Caki2 (cell line): Measurements from ENCODE around the gene C6orf89. TPM values are rescaled to one million over a fixed set of nuclear protein-coding genes. Genes with fewer than 3 reads are reported as not detected.
"Not testable (repeated sequence)": the region's sequence is repeated elsewhere in the genome, so short reads cannot be mapped to it uniquely, and the experiment has no call there.

ENCODE experiments used
- DNase-seq: peaks from one replicate; pipeline ENCODE4 v3.0.0-alpha.2; 2015; ENCODE audit warnings: low read depth
- in situ Hi-C: cut with HindIII; loops from 2 replicates; pipeline ENCODE4 v1.10.0; 2016; ENCODE audit warnings: low sequenced_read_pairs, low pct_unique_long_range_greater_than_20kb, mixed read lengths
- total RNA-seq: library from RNA; depleted of rRNA; stranded (reverse); fragments of >200 nt; shearing (Covaris generic); gene quantifications from 2 replicates; pipeline ENCODE4 v1.2.3, GENCODE V29; 2014; ENCODE audit warnings: low replicate concordance

Gene C6orf89
- total RNA-seq, 1 experiment from 2014 or later, result 25.0 TPM

DNA sequence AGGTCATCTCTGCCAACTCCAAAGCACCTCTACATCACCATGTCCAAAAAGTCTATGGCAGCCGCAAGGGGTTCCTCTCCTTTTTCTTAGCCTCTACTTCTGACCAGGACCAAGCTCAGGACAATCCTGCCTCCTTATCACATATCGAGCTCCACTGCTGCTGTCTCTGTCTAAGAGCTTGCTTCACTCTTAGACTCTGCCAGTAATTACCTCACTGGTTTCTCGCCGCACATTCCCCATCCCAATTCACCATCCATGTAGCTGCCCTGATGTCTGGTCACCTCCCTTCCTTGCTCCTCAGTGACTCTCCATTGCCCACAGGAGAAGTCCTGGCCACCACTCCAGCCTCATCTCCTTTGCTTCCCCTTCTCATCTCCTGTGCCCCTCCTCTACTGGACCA, 44.7 kb downstream of the C6orf89 start:
- DNase-seq, result no peak
- in situ Hi-C loops, result no loop called here

DNA sequence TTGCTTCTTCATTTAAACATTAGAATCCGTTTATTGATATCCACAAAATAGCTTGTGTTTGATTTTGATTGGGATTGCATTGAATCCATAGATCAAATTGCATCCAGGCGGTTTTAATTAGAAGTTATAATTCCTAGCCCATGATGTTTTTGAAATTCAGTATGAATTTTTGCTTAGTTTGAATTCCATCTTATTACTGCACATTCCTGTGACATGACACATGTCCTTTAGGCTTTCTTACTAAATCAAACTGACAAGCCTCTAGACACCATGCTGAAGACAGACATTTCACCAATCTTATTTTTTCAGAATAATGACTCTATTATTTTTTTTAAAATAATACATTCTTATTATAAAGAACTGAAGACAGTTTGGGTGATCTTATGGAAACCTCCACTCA, 47.4 kb downstream of the C6orf89 start:
- DNase-seq, result no peak
- in situ Hi-C loops, result no loop called here

DNA sequence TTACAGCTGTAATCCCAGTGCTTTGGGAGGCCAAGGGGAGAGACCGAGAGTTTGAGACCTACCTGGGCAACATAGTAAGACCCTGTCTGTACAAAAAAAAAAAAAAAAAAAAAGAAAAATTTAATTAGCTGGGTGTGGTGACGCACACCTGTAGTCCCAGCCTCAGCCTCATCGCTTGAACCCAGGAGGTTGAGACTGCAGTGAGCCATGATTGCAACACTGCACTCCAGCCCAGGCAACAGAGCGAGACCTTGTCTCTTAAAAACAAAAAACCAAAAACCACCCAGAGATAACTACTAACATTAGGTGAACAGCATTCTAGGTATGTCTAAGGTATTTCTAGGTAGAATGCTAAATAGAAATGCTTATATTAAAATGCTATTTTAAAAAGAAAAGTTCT, 47.8 kb downstream of the C6orf89 start:
- no peak for DNase-seq
- in situ Hi-C loops, result no loop called here

DNA sequence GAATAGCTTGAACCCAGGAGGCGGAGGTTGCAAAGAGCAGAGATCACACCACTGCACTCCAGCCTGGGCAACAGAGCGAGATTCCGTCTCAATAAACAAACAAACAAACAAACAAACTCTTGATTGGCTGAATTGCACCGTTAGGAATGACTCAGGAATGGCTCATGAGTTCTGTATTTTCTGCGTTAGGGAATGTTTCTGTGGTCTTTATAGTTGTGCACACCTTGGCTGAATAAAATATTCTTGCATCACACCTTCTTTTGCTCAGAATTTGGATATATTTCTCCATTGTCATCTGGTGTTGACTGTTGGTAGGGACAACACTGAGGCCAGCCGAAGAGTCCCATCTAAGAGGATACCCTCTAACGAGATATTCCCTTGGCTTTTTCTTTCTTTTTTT, 49.1 kb downstream of the C6orf89 start:
- in situ Hi-C loops, result no loop called here
- DNase-seq, result no peak

DNA sequence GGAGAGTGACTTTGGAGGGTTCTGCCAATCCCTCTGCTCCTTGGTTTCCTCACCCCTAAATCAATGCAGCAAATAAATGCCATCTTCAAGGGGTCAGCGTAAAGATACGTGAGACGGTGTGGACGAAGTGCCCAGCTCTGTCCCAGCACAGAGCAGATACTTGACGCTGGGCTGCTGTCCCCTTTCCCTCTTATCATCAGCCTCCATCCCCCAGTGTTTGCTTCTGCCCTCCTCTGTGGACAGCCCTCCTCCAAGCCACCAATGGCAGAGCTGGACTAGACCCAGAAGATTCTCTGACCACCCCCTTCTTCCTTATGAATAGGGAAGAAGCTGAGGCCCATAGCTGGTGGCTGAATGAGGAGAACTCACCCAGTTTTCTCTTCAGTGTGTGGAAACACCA, 51.1 kb downstream of the C6orf89 start:
- in situ Hi-C loops, result no loop called here
- no peak for DNase-seq

DNA sequence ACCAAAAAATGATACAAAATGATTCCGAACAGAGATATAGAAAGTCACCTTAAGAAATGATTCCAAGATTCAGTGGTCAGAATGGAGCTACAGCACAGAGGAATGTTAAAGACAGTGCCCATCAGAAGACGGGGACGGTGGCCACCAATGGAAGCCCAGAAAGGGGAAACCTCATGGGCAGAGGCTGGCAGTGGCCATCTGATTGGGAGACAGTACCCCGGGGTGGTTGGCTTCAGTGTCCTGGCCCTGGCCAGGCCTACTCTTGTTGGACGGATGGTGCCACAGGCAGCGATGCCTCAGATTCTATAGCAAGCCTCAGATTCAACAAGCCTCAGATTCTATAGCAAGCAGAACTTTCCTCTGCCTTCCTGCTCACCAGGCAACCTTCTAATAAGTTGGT, 52.1 kb downstream of the C6orf89 start:
- no peak for DNase-seq
- in situ Hi-C loops, result no loop called here

DNA sequence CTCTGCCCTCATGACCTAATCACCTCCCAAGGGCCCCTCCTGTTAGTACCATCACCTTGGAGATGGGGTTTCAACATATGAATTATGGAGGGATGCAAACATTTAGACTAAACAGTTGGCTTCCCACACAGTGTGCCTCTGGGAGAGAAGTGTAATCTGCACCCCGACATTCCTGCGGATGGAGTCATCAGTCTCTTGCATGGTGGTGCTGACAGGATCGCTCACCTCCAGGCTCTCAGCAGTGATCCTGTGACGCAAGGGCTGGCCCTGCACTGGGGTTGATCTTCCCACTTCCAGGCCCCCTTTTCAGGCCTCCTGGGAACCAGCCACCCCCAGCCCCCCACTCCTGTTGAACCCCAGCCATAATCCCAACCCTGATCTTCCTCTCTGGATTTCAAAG, 52.8 kb downstream of the C6orf89 start:
- no peak for DNase-seq
- in situ Hi-C loops, result no loop called here

DNA sequence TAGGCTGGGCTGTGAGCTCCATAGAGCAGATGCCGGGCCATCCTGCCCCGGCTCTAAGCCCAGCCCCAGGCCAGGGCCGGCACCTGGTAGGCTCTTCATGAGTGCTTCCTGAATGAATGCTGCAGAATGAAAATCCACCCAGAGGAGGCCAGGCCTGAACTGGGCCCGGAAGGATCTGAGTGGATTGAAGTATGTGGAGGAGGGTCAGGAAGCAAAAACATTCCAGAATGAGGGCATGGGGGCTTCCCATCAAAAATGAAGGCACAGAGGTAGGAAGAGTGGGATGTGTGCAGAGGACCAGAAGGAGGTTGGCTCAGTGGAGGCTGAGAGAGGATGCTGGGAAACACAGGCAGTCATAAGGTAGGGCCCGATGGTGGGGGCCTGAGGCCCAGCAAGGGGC, 53.3 kb downstream of the C6orf89 start:
- in situ Hi-C loops, DNase-seq: not testable (repeated sequence)

DNA sequence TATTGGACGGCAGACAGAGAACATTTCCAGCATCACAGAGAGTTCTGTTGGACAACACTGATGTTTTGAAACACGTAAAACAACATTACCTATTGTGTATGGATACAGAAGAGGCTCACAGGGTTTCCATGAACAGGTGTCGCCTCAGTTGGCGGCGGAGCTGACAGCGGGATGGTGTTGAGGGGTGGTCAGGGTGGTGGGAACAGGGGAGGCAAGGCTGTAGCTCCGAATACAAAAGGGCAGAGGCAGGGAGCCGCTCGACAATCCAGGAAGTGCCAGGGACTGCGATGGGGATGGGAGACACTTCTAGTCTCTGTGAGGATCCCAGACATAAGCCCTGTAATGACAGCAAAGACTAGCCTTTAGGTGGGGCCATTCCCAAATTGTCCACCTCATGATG, 54.3 kb downstream of the C6orf89 start:
- in situ Hi-C loops, result no loop called here
- no peak for DNase-seq

DNA sequence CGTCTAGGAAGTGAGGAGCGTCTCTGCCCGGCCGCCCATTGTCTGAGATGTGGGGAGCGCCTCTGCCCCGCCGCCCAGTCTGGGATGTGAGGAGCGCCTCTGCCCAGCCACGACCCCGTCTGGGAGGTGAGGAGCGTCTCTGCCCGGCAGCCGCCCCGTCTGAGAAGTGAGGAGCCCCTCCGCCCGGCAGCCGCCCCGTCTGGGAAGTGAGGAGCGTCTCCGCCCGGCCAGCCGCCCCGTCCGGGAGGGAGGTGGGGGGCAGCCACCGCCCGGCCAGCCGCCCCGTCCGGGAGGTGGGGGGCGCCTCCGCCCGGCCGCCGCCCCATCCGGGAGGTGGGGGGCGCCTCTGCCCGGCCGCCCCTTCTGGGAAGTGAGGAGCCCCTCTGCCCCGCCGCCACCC, 55.8 kb downstream of the C6orf89 start:
- DNase-seq, result not testable (repeated sequence)

DNA sequence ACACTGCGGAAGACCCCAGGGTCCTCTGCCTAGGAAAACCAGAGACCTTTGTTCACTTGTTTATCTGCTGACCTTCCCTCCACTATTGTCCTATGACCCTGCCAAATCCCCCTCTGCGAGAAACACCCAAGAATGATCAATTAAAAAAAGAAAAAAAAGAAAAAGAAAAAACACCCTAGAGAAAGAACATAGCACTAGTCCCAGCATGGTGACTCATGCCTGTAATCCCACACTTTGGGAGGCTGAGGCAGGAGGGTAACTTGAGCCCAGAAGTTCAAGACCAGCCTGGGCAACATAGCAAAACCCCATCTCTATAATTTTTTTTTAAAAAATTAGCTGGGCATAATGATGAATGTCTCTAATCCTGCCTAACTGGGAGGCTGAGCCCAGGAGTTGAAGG, 56.6 kb downstream of the C6orf89 start:
- in situ Hi-C loops, DNase-seq: not testable (repeated sequence)

More for the DNA sequence above, 55.8 kb downstream of the C6orf89 start:
- in situ Hi-C loops, result not testable (repeated sequence)

DNA sequence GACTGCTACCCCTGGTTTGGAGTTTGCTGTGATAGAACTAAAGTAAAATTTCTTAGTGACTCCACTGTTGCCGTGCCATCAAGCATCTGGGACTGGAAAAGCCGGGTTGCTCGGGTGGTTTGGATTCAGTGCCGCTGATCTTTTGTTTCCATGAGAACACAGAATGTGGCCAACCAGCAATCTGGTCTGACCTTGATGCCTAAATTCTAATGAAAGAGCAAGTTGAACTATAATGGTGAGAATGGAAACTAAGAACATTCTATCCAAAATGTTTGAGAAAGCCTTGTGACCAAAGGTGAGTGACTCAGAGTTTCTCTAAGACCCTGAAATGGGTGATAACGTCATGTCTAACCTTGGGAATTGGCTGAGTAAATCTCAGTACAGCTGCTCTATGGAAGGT, 58.9 kb downstream of the C6orf89 start:
- no peak for DNase-seq
- in situ Hi-C loops, result no loop called here

DNA sequence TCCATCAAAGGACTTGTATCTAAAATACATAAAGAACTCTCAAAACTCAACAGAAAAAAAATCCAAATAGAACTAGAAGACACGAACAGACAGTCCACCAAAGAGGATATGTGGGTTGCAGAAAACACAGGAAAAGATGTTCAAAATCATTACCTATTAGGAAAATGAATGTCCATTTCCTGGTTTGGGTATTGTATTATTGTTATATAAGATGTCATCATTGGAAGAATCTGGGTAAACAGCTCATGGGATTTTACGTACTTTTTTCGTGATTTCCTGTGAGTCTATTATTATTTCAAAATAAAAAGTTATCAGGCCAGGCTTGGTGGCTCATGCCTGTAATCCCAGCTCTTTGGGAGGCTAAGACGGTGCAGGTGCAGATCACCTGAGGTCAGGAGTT, 59.5 kb downstream of the C6orf89 start:
- in situ Hi-C loops, result no loop called here
- no peak for DNase-seq

DNA sequence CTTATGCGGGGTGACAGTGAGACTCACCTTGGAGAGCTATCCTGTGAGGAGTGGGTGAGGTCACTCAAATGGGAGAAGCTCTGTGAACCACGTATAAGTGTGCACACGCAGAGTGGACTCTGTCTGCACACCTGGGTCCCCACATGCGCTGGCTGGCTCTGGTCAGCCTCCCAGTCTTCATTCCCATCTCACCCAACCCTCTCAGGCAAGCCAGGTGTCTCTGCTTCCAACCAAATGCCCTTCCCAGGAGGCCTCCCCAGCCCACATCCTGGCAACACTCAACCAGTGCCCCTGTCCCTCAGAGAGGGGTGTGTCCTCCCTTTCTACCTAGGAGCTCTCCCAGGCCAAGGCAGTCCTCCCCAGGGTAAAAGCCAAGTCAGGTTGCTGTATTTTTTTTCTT, 60.8 kb downstream of the C6orf89 start:
- in situ Hi-C loops, result no loop called here
- DNase-seq, result no peak

DNA sequence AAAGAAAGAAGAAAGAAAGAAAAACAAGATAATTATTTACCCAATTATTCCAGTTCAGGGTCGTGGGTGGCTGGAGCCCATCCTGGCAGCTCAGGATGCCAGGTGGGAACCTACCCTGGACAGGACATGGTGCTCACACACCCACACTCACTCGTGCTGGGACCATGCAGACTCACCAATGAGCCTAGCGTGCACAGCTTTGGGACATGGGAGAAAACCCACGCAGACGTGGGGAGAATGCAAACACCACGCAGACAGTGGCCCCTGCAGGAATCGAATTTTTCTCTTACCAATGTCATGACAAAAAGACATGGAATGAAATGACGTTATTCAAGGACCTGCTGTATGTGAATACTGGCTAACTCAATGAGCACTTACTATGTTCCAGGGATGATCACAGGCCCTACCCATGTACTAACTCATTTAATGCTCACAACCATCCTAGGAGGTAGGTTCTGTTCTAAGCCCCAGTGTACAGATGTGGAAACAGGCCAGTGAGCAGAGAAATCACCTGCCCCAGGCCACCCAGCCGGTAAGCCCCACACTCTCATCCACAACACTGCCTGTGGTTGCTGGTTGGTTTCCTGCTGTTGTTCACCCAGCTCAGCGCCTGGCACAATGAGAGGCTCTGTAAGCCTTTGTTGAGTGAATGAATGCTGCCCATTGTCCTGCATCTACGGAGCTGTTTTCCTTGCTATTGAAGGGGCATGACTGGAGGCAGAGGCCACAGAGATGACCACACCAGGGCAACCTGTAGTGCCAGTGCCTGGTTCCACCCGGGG, 62.0 kb downstream of the C6orf89 start:
- no peak for DNase-seq
- in situ Hi-C loops, result no loop called here

DNA sequence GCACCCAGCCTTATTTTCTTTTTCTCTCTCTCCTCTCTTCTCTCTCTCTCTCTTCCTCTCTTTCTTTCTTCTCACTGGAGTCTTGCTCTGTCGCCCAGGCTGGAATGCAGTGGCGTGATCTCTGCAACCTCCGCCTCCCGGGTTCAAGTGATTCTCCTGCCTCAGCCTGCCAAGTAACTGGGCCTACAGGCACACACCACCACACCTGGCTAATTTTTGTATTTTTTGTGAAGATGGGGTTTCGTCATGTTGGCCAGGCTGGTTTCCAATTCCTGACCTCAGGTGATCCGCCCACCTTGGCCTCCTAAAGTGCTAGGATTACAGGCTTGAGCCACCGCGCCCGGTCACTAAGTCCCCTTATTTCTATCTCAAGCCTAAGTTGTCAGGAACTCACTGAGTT, 63.3 kb downstream of the C6orf89 start:
- in situ Hi-C loops, DNase-seq: not testable (repeated sequence)

DNA sequence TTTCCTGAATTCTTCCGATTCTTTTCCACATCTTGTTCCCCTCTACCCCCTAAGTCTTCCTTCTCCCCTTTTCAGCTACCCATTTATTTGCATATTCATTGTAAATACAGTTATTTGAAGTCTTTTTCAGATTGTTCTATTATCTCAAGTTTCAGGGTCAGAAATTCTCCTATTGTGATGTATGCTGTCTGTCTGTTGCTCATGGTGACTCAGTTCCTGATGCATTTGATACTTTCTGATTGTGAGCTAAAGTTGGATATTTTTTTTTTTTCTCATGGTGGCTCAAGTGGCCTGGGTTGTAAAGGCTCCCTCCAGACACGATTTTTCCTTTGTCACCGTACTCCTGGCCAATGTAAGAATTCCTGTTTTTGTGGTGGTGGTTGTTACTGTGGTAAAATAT, 63.9 kb downstream of the C6orf89 start:
- no peak for DNase-seq
- in situ Hi-C loops, result no loop called here

DNA sequence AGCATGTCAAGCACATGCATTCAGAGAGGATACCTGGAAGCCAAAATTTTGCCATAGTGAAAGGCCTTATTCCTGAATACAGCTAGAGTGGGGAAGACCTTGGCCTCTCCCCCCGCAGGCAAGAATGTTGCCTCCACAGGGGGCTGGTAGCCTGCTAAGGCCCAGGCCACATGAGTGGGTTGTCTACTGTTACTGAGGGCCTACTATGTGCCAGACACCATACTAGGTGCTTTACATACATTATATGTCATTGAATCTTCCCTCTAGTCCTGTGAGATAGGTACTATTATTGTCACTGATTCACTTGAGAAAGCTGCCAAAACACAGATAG, 68.1 kb downstream of the C6orf89 start:
- in situ Hi-C loops, result no loop called here
- no peak for DNase-seq

DNA sequence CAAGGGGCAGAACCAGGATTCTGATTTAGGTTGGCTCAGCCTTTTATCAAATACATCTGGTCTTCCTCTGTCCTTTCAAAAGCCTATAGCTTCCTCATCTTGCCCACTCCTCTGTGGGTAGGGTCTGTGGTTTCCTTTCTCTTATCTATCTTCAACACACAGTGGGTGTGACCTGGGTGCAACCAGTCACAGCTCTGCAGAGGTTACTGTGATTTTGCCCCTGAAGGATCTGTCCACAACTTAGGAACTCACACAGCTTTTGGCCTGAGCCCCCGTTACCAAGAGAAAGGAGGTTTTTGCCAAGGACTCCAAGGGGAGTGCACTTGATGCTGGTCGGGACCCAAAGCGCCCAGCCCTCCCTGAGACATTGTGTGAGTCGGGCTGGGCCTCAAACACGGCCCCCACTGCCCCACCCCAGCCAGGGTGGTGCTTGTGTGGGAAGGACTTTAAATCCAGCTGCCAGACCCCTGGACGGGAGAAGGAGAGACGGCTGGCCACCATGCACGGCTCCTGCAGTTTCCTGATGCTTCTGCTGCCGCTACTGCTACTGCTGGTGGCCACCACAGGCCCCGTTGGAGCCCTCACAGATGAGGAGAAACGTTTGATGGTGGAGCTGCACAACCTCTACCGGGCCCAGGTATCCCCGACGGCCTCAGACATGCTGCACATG, 68.6 kb downstream of the C6orf89 start, which contains the start of gene PI16:
Gene PI16, plus strand, starts transcription at position 477 of the 670 bp plus-strand sequence. Its CDS starts 23 bp downstream, at position 500.
- no peak for DNase-seq
- in situ Hi-C loops, result no loop called here

DNA sequence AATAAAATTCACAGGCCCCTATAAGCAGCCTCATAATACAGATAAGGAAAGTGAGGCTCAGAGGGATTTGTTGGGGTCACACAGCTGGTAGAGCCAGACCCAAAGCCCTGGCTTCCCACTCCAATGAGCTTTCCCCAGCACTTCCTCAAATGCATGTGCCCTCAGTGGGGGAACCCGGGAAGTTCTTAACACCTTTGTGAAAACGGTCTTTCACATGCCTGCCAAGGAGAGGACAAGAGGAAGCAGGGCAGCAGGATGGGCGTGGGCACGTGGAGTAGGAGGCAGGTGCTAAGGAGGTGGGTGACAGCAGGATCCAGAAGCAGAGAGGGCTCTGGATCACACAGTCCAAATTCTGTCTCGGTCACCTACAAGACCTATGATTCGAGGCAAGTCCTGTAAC, 69.4 kb downstream of the C6orf89 start:
- no peak for DNase-seq

More for the DNA sequence above, 69.4 kb downstream of the C6orf89 start:
- in situ Hi-C loops, result no loop called here
